ENCODE results near the gene CD37.

DNA sequence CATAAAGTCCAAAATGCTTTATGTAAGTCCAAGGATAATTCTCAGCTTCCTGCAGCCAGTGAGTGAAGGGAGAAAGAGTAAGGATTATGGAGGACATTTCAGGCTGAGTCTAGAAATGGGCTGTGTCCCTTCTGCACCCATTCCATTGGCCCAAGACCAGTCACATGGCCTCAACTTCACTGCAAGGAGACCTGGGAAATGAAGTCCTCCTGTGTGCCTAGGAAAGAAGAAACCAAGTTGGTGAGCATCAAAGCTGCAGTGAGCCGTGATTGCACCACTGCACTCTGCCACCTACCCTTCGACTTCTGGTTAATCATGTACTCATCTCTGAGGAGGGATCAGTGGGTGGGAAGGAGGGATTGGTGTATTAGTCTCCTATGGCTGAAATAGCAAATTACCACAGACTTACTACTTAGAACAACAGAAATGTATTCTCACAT lies 3.6 kb upstream of the CD37 start:
- TF ChIP-seq CTCF (IDR thresholded peaks at IDR 0.05) (no peak), POLR2A (IDR thresholded peaks at IDR 0.05) (no peak)

All from right lobe of liver (tissue), 4 donors.